Fibroblast of lung (primary cell): Measurements from ENCODE around the gene NOL4L. TPM values are rescaled to one million over a fixed set of nuclear protein-coding genes. Genes with fewer than 3 reads are reported as not detected.

Source experiments
- DNase-seq, 2 donors: peaks; one replicate each; pipeline versions ENCODE4 v3.0.0 to v3.0.0-alpha.2; 2010; ENCODE audit warnings: low read depth in 2 of 2
- H2AFZ ChIP-seq: 2 replicates; pipeline ENCODE4 v1.5.1; 2012; ENCODE audit warnings: low read length, control low read depth, inconsistent platforms
- H3K27ac ChIP-seq: 2 replicates; pipeline ENCODE4 v1.5.1; 2011; ENCODE audit warnings: low read length, control low read depth; ENCODE audit not compliant: insufficient read depth
- H3K27me3 ChIP-seq: 2 replicates; pipeline ENCODE4 v1.5.1; 2011; ENCODE audit warnings: mild to moderate bottlenecking, low read length; ENCODE audit not compliant: control insufficient read depth, insufficient read depth
- H3K36me3 ChIP-seq: 2 replicates; pipeline ENCODE4 v1.5.1; 2011; ENCODE audit warnings: low read length; ENCODE audit not compliant: control insufficient read depth, insufficient read depth
- H3K4me1 ChIP-seq: 2 replicates; pipeline ENCODE4 v1.5.1; 2011; ENCODE audit warnings: low read length; ENCODE audit not compliant: control insufficient read depth, insufficient read depth; ENCODE audit errors: extremely low read depth
- H3K4me2 ChIP-seq: 2 replicates; pipeline ENCODE4 v1.5.1; 2011; ENCODE audit warnings: low read length, control low read depth; ENCODE audit not compliant: insufficient read depth; ENCODE audit errors: extremely low read depth
- H3K4me3 ChIP-seq, 4 experiments: fragments of 200-600 bp in 1 of 4; sonication (generic) in 1 of 4; replicated peaks in 1 of 4; 2 replicates each; pipeline ENCODE4 v1.5.1; 2011 to 2016; ENCODE audit warnings: low read length in 4 of 4, low read depth in 3 of 4, mild to moderate bottlenecking in 3 of 4, control low read depth in 2 of 4, inconsistent platforms in 1 of 4, mixed read lengths in 1 of 4; ENCODE audit not compliant: insufficient read depth in 1 of 4; ENCODE audit errors: control extremely low read depth in 1 of 4
- H3K79me2 ChIP-seq: 2 replicates; pipeline ENCODE4 v1.5.1; 2012; ENCODE audit warnings: mild to moderate bottlenecking, low read length, inconsistent platforms; ENCODE audit not compliant: control insufficient read depth, insufficient read depth
- H3K9ac ChIP-seq: 2 replicates; pipeline ENCODE4 v1.5.1; 2011; ENCODE audit warnings: mild to moderate bottlenecking, low read length, control low read depth; ENCODE audit not compliant: insufficient read depth
- H3K9me3 ChIP-seq: 2 replicates; pipeline ENCODE4 v1.5.1; 2012; ENCODE audit warnings: low read depth, low read length; ENCODE audit not compliant: control insufficient read depth, insufficient read depth
- H4K20me1 ChIP-seq: 2 replicates; pipeline ENCODE4 v1.5.1; 2011; ENCODE audit warnings: low read length; ENCODE audit not compliant: control insufficient read depth, insufficient read depth; ENCODE audit errors: extremely low read depth
- CTCF ChIP-seq, 2 donors: IDR thresholded peaks in 1 of 2; conservative IDR thresholded peaks in 1 of 2; 1 replicate in 1 of 2; 2 replicates in 1 of 2; pipeline ENCODE4 v1.5.1; 2011 to 2012; ENCODE audit warnings: low read length in 2 of 2, control low read depth in 1 of 2, inconsistent platforms in 1 of 2, low read depth in 1 of 2, mild to moderate bottlenecking in 1 of 2
- EZH2 ChIP-seq: IDR thresholded peaks from 2 replicates; pipeline ENCODE4 v1.5.1; 2012; ENCODE audit warnings: low read length, control low read depth, mild to moderate bottlenecking; ENCODE audit errors: missing control alignments
- polyA plus RNA-seq, 2 donors: library from polyadenylated mRNA; depleted of rRNA in 1 of 2; stranded (reverse) in 1 of 2; unstranded in 1 of 2; fragments of >200 nt; gene quantifications; 2 replicates each; pipeline ENCODE4 v1.2.1, GENCODE V29; 2011 to 2012; ENCODE audit warnings: missing spikeins in 1 of 2
- total RNA-seq: library from RNA; depleted of rRNA; stranded (reverse); fragments of >200 nt; gene quantifications from 2 replicates; pipeline ENCODE4 v1.2.1, GENCODE V29; 2014

NOL4L gene
- total and polyA plus RNA-seq, 2 donors (not counting 1 experiment from before 2014, with no cell fraction given), result 3.2 to 4.0 TPM

- no peaks in the 10 kb centered on the region for H3K27me3 ChIP-seq
- no peak for DNase-seq
- peaks cover 7% of the 10 kb centered on the region for H3K4me1 ChIP-seq
- H3K4me2 ChIP-seq, result no peak overlapping the region
- H4K20me1 ChIP-seq, result no peaks in the 10 kb centered on the region
- no peaks in the 10 kb centered on the region for H3K79me2 ChIP-seq
- H3K9ac ChIP-seq, result no peak overlapping the region
- no peak overlapping the region for H3K4me3 ChIP-seq
- H3K36me3 ChIP-seq, result no peaks in the 10 kb centered on the region
- H3K27ac ChIP-seq, result no peak overlapping the region
- H2AFZ ChIP-seq, result no peak overlapping the region
- no peaks in the 10 kb centered on the region for H3K9me3 ChIP-seq
- TF ChIP-seq CTCF (conservative IDR thresholded peaks at IDR 0.05 in 1 of 2, IDR thresholded peaks at IDR 0.05 in 1 of 2; ENCODE audit: low read depth in 1 of 2, low read length in 2 of 2) (no peak), EZH2 (no peak)
These were observed 13.6 kb downstream of the NOL4L start for GRCh38 chr20:32571566-32571965.

- DNase-seq, result peak in 1 of 2 donors; percentile 17
- Histone ChIP-seq H3K4me3 (no peak overlapping the region), H4K20me1 (no peaks in the 10 kb centered on the region), H3K9ac (no peak overlapping the region), H3K4me2 (no peak overlapping the region), H3K9me3 (no peaks in the 10 kb centered on the region), H3K36me3 (no peaks in the 10 kb centered on the region), H3K27ac (no peak overlapping the region), H3K4me1 (peaks cover 7% of the 10 kb centered on the region), H3K79me2 (no peaks in the 10 kb centered on the region), H2AFZ (no peak overlapping the region), H3K27me3 (no peaks in the 10 kb centered on the region)
- TF ChIP-seq CTCF (conservative IDR thresholded peaks at IDR 0.05 in 1 of 2, IDR thresholded peaks at IDR 0.05 in 1 of 2; ENCODE audit: low read depth in 1 of 2, low read length in 2 of 2) (no peak), EZH2 (no peak)
These were observed 14.5 kb downstream of the NOL4L start for GRCh38 chr20:32570401-32571190.

- H4K20me1 ChIP-seq, result no peaks in the 10 kb centered on the region
- no peak overlapping the region for H3K27ac ChIP-seq
- no peak overlapping the region for H2AFZ ChIP-seq
- no peaks in the 10 kb centered on the region for H3K9me3 ChIP-seq
- DNase-seq, result no peak
- H3K4me3 ChIP-seq, result no peak overlapping the region
- H3K27me3 ChIP-seq, result no peaks in the 10 kb centered on the region
- H3K36me3 ChIP-seq, result no peaks in the 10 kb centered on the region
- no peak overlapping the region for H3K9ac ChIP-seq
- no peak overlapping the region for H3K4me2 ChIP-seq
- peaks cover 5% of the 10 kb centered on the region for H3K4me1 ChIP-seq
- no peaks in the 10 kb centered on the region for H3K79me2 ChIP-seq
- TF ChIP-seq EZH2 (no peak), CTCF (conservative IDR thresholded peaks at IDR 0.05 in 1 of 2, IDR thresholded peaks at IDR 0.05 in 1 of 2; ENCODE audit: low read depth in 1 of 2, low read length in 2 of 2) (no peak)
These were observed 15.5 kb downstream of the NOL4L start for GRCh38 chr20:32569380-32570305.
